OCI-LY7 (cell line): ENCODE measurements around the gene RPS14.

Experiments
- CTCF ChIP-seq: fragments of 200-600 bp; sonication (generic); conservative IDR thresholded peaks from 2 replicates; pipeline ENCODE4 v1.5.1; 2014; ENCODE audit warnings: mild to moderate bottlenecking, antibody characterized with exemption, low read length, moderate library complexity, mixed read lengths
- EZH2phosphoT487 ChIP-seq: fragments of 200-600 bp; sonication (generic); IDR thresholded peaks from 2 replicates; pipeline ENCODE4 v1.6.1; 2018; ENCODE audit warnings: low read depth, borderline replicate concordance, mild to moderate bottlenecking, mixed run types, antibody characterized with exemption, low read length, moderate library complexity, mixed read lengths

- no peak for TF ChIP-seq CTCF
- no peak for TF ChIP-seq EZH2phosphoT487
Measured at GRCh38 chr5:150446583-150446982, 3.0 kb downstream of the RPS14 start.
